ENCODE measurements around the gene KRT37. TPM values are rescaled to one million over a fixed set of nuclear protein-coding genes. Genes with fewer than 3 reads are reported as not detected.

Gene KRT37
- total RNA-seq, 1 experiment from 2014 or later = not detected

DNA sequence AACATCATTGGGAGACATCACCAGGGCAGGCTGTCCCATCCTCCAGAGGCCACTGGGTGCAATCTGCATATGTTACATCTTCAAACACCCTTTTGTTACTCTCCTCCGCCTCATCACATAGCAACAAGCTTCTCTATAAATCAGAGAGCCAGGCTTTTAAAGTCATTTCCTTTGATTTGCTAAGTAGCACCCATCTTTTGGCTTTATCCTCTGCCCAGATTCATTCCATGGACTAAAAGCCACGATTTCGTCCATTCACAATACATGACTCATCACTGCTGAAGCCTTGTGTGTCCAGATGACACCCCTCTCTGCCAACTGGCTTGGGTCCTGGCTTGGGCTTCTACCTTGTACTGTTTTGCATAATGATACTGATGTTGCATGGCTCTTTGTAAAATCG is 18.4 kb upstream of the KRT37 start:
- H2BK5ac ChIP-seq (ENCODE audit: insufficient read length, low read length) = no peak overlapping the region
- no peak overlapping the region for H3K4me3 Mint-ChIP-seq
- TF ChIP-seq CTCF (conservative IDR thresholded peaks at IDR 0.05) = no peak
- H2AFZ ChIP-seq (ENCODE audit: low read length) = no peak overlapping the region
- no peaks in the 10 kb centered on the region for H3K4me1 ChIP-seq (ENCODE audit: insufficient read depth, low read length)
- H3K9ac ChIP-seq (ENCODE audit: extremely low read depth, insufficient read length, low read length) = no peak overlapping the region
- H3K9me3 ChIP-seq (ENCODE audit: control insufficient read depth, low read depth, low read length) = no peaks in the 10 kb centered on the region
- no CpG with 5 or more reads among the region's 4 CpGs for WGBS (ENCODE audit: extremely low coverage, insufficient read length, low lambda C conversion rate)
- no peaks in the 10 kb centered on the region for H3K79me1 ChIP-seq (ENCODE audit: insufficient read depth, low read depth, low read length, poor library complexity, severe bottlenecking)
- no peak overlapping the region for H2AK5ac ChIP-seq (ENCODE audit: insufficient read length, low read length)
- no peak overlapping the region for H3K18ac ChIP-seq (ENCODE audit: insufficient read length, low read depth, low read length)
- H3K23ac ChIP-seq (ENCODE audit: insufficient read length, low read depth, low read length) = no peak overlapping the region
- no peaks in the 10 kb centered on the region; a peak in 1 of 5 replicates for H3K9me3 Mint-ChIP-seq
- H3K4ac ChIP-seq (ENCODE audit: low read depth, low read length) = no peak overlapping the region
- no peak overlapping the region for H2BK120ac ChIP-seq (ENCODE audit: low read depth, low read length, poor library complexity, severe bottlenecking)
- H3K27me3 ChIP-seq (ENCODE audit: insufficient read depth, low read length) = no peaks in the 10 kb centered on the region
- no peaks in the 10 kb centered on the region for H3K23me2 ChIP-seq (ENCODE audit: insufficient read length, low read depth, low read length, poor library complexity, severe bottlenecking)
- no peak overlapping the region for H3K14ac ChIP-seq (ENCODE audit: insufficient read depth, low read length)
- H4K91ac ChIP-seq (ENCODE audit: insufficient read length, low read depth, low read length) = no peak overlapping the region
- H4K8ac ChIP-seq (replicated peaks; ENCODE audit: insufficient read length, low read depth, low read length) = no peak overlapping the region
- H3K27me3 Mint-ChIP-seq (ENCODE audit: low read depth) = peaks cover 25% of the 10 kb centered on the region
- H2BK12ac ChIP-seq (ENCODE audit: insufficient read length, low read depth, low read length) = no peak overlapping the region
- H4K20me1 ChIP-seq (ENCODE audit: control insufficient read depth, insufficient read depth, insufficient read length) = no peaks in the 10 kb centered on the region
- DNase-seq = no peak
- H3K4me1 Mint-ChIP-seq = peaks cover 6% of the 10 kb centered on the region in 2 experiments
- no peak overlapping the region for H2BK20ac ChIP-seq (ENCODE audit: low read depth, low read length, poor library complexity, severe bottlenecking)
- no peak overlapping the region for H3K56ac ChIP-seq (ENCODE audit: insufficient read length, low read depth, low read length)
- H3K36me3 Mint-ChIP-seq (ENCODE audit: insufficient read depth in 1 of 3, low read depth in 3 of 3) = no peaks in the 10 kb centered on the region; a peak in 1 of 7 replicates
- H3K27ac Mint-ChIP-seq = no peak overlapping the region
- no peak overlapping the region for H4K5ac ChIP-seq (ENCODE audit: insufficient read length, low read depth, low read length)
- no peak overlapping the region for H3K4me2 ChIP-seq (ENCODE audit: insufficient read depth, insufficient read length, low read length)
- H3T11ph ChIP-seq (ENCODE audit: low read length) = no peak overlapping the region
- H2BK15ac ChIP-seq (ENCODE audit: low read depth, low read length) = no peak overlapping the region
- no peaks in the 10 kb centered on the region for H3K79me2 ChIP-seq (ENCODE audit: insufficient read depth, low read length)
- no peak overlapping the region for H3K27ac ChIP-seq (ENCODE audit: insufficient read length, low read depth, low read length)
